ENCODE measurements around the gene RIMBP3C.
"Not testable (repeated sequence)": the region's sequence is repeated elsewhere in the genome, so short reads cannot be mapped to it uniquely, and the experiment has no call there.

GRCh38 chr22:21581009-21581713, 29.9 kb upstream of the RIMBP3C start:
- TF ChIP-seq, protein P1, sequence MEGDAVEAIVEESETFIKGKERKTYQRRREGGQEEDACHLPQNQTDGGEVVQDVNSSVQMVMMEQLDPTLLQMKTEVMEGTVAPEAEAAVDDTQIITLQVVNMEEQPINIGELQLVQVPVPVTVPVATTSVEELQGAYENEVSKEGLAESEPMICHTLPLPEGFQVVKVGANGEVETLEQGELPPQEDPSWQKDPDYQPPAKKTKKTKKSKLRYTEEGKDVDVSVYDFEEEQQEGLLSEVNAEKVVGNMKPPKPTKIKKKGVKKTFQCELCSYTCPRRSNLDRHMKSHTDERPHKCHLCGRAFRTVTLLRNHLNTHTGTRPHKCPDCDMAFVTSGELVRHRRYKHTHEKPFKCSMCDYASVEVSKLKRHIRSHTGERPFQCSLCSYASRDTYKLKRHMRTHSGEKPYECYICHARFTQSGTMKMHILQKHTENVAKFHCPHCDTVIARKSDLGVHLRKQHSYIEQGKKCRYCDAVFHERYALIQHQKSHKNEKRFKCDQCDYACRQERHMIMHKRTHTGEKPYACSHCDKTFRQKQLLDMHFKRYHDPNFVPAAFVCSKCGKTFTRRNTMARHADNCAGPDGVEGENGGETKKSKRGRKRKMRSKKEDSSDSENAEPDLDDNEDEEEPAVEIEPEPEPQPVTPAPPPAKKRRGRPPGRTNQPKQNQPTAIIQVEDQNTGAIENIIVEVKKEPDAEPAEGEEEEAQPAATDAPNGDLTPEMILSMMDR (conservative IDR thresholded peaks at IDR 0.05; ENCODE audit: low read depth in 2 of 2): not testable (repeated sequence)
- not testable (repeated sequence) for TF ChIP-seq EZH2phosphoT487 (IDR thresholded peaks at IDR 0.05; ENCODE audit: unreplicated experiment); REST (IDR thresholded peaks at IDR 0.05; ENCODE audit: unreplicated experiment); ZNF462 (CRISPR knock-in tag; IDR thresholded peaks at IDR 0.05); CREB1 (CRISPR knock-in tag; IDR thresholded peaks at IDR 0.05; ENCODE audit: low read depth); JUNB (IDR thresholded peaks at IDR 0.05; ENCODE audit: unreplicated experiment); EZH2 (IDR thresholded peaks at IDR 0.05; ENCODE audit: low read depth, unreplicated experiment); POLR2AphosphoS5 (IDR thresholded peaks at IDR 0.05; ENCODE audit: low read depth); NANOG (IDR thresholded peaks at IDR 0.05; ENCODE audit: borderline replicate concordance); ETS1 (IDR thresholded peaks at IDR 0.05); ZNF114 (CRISPR knock-in tag; IDR thresholded peaks at IDR 0.05); STAT1 (IDR thresholded peaks at IDR 0.05; ENCODE audit: unreplicated experiment); ZNF331 (CRISPR knock-in tag; IDR thresholded peaks at IDR 0.05; ENCODE audit: low read depth)

All from GM23338 (cell line).